HG02943 (cell line): ENCODE results near the gene EFCAB6.

Source experiments
- ATAC-seq: cut with Tn5 transposase; IDR thresholded peaks from one replicate; pipeline ENCODE4 v1.9.1; 2021; ENCODE audit warnings: mild to moderate bottlenecking, low read depth, moderate library complexity; ENCODE audit not compliant: unreplicated experiment

Gene EFCAB6

GRCh38 chr22:43848366-43849171, 36.5 kb upstream of the EFCAB6 start:
- no peak for ATAC-seq

GRCh38 chr22:43847376-43848289, 35.5 kb upstream of the EFCAB6 start:
- ATAC-seq: no peak

- no peak for ATAC-seq
These were observed 34.9 kb upstream of the EFCAB6 start for GRCh38 chr22:43846966-43847365.

GRCh38 chr22:43845981-43846380, 33.9 kb upstream of the EFCAB6 start:
- ATAC-seq: no peak

- no peak for ATAC-seq
These were observed 32.7 kb upstream of the EFCAB6 start for GRCh38 chr22:43844560-43845545.

GRCh38 chr22:43843783-43844530, 31.9 kb upstream of the EFCAB6 start:
- ATAC-seq: no peak

GRCh38 chr22:43841742-43842141, 29.6 kb upstream of the EFCAB6 start:
- no peak for ATAC-seq

- ATAC-seq: no peak
These were observed 28.7 kb upstream of the EFCAB6 start for GRCh38 chr22:43840851-43841250.

- no peak for ATAC-seq
These were observed 28.3 kb upstream of the EFCAB6 start for GRCh38 chr22:43840431-43840830.

- ATAC-seq: no peak
These were observed 27.7 kb upstream of the EFCAB6 start for GRCh38 chr22:43839781-43840180.

GRCh38 chr22:43838571-43839307, 26.6 kb upstream of the EFCAB6 start:
- no peak for ATAC-seq

- ATAC-seq: no peak
These were observed 26.1 kb upstream of the EFCAB6 start for GRCh38 chr22:43838161-43838560.

GRCh38 chr22:43837666-43838065, 25.6 kb upstream of the EFCAB6 start:
- ATAC-seq: no peak

- no peak for ATAC-seq
These were observed 23.6 kb upstream of the EFCAB6 start for GRCh38 chr22:43835736-43836135.

GRCh38 chr22:43835166-43835565, 23.1 kb upstream of the EFCAB6 start:
- no peak for ATAC-seq

GRCh38 chr22:43833286-43834240, 21.5 kb upstream of the EFCAB6 start:
- no peak for ATAC-seq

GRCh38 chr22:43832393-43833265, 20.5 kb upstream of the EFCAB6 start:
- no peak for ATAC-seq
